Thoracic aorta endothelial cell (primary cell): ENCODE measurements around the gene RPL39. TPM values are rescaled to one million over a fixed set of nuclear protein-coding genes. Genes with fewer than 3 reads are reported as not detected.

ENCODE experiments used
- small RNA-seq: library from RNA; depleted of rRNA; stranded (forward); fragments of <200 nt; gene quantifications from one replicate; pipeline ENCODE3, GENCODE V24; 2012
- total RNA-seq: library from RNA; depleted of rRNA; stranded (reverse); fragments of >200 nt; gene quantifications from 2 replicates; pipeline ENCODE4 v1.2.3, GENCODE V29; 2012

RPL39 gene
- 1,694 and 2,039 TPM in 2 replicates for total RNA-seq

DNA sequence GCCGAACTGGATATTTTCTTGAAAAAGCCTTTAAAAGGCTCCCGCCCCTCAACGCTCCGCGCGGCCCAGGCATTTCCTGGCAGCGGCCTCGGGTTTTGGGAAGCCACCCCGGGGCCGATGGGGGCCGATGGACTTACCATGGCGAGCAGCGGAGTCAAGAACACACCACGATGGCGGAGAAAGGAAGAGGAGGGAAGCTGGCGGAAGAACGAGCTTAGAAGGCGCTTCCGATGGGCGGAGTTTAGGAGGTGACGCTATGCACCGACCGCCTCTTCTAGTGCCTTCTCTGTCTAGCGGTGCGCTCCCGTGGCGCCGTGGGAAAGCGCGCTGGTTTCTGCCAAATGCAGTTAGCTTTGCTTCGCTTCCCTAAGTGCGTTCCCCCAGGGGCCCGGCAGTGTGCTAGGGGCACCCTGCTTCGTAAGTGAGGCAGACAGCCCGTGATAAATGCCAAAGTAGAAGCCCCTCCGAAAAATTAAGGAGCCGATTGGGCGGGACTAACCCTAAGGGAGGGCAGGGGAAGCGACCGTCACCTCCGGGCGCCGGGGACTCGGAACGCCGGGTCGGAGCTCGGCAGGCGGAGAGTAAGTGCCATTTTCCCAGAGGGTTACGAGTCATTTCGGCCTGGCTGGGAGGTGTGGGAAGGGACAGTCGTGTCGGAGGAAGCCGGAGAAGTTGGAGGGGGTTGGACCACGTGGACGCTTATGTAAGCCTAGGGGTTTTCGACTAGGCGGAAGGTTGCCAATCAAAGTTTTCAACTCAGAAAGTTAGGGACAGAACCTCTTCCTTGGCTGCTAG, at the start of gene RPL39:
Gene RPL39, minus strand, starts transcription at position 194 of the 795 bp plus-strand sequence. Its CDS starts 54 bp downstream, at position 140.

DNA sequence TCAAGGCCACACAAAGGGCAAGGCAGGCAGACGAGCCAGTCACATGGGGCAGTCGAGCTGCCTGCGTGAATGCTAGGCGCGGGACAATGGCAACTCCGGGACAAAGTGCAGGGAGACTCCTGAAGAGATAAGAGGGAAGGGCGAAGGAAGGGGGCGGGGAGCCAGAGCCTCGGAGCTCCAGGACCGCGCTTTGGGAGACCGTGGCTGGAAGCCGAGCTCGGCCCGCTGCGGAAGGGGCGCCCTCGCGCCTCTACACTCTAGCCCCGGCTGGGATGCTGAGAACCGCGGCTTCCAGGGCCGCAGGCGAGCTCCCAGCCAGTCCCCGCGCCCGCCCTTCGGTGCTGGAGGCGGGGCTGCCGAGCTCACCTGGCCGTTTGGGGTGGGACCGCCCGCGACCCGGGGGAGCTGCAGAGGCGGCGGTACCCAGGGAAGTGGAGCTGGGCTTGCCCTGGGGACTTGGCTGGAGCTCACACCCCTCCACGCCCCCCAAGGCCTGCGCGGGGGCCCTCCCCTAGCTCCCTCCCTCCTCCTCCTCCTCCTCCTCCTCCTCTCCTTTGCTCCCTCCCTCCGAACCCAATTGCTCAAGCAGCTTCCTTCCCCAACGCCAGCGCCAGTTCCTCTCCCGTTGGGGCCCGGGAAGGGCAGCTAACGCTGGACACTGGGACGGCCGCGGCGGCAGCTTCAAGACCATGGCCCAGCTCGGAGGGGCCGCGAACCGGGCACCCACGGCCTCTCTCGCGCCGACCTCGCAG, 33.3 kb downstream of the RPL39 start, which contains the start of gene SOWAHD:
Gene SOWAHD, plus strand, starts transcription at position 610 of the 752 bp plus-strand sequence. Its CDS starts 80 bp downstream, at position 690.

Small RNA genes lying within 50 kb of the gene (small RNA-seq; reads per million reads assigned to genes)
- not detected for gene SNORA69

Other genes starting within 250 kb of the RPL39 start
- gene STEEP1, start 226.2 kb downstream of the RPL39 start, total RNA-seq: 33.0 and 39.2 TPM in 2 replicates
- gene UBE2A, start 217.1 kb downstream of the RPL39 start, total RNA-seq: 56.9 and 59.4 TPM in 2 replicates
- gene NKRF, start 185.2 kb downstream of the RPL39 start, total RNA-seq: 14.1 and 14.4 TPM in 2 replicates
- gene SEPTIN6, start 98.5 kb downstream of the RPL39 start, total RNA-seq: 29.4 and 32.2 TPM in 2 replicates
- gene SOWAHD, start 33.0 kb downstream of the RPL39 start, total RNA-seq: not detected in 2 replicates
- gene UPF3B, start 61.3 kb upstream of the RPL39 start, total RNA-seq: 4.1 and 4.9 TPM in 2 replicates
- gene RNF113A, start 80.1 kb upstream of the RPL39 start, total RNA-seq: 10.4 and 13.0 TPM in 2 replicates
- gene NDUFA1, start 80.2 kb upstream of the RPL39 start, total RNA-seq: 54.2 and 66.2 TPM in 2 replicates
- not detected in 2 replicates for gene AKAP14, start 104.3 kb upstream of the RPL39 start, total RNA-seq
- gene NKAP, start 152.1 kb upstream of the RPL39 start, total RNA-seq: 5.5 and 5.6 TPM in 2 replicates